ENCODE results near the gene ZEB1.

Gene ZEB1

GRCh38 chr10:31296754-31297153 is 22.3 kb upstream of the ZEB1 start:
- Histone ChIP-seq H3K4me3 (IDR thresholded peaks at IDR 0.05; ENCODE audit: insufficient read depth, low read depth, low read length) (no peak overlapping the region), H3K9ac (no peak overlapping the region), H3K79me2 (ENCODE audit: insufficient read depth, low read depth) (no peaks in the 10 kb centered on the region), H3K36me3 (ENCODE audit: insufficient read depth) (no peaks in the 10 kb centered on the region), H3K27ac (no peak overlapping the region), H3K4me2 (no peak overlapping the region), H4K20me1 (ENCODE audit: insufficient read depth) (no peaks in the 10 kb centered on the region), H2AFZ (ENCODE audit: low read depth) (no peak overlapping the region), H3K27me3 (ENCODE audit: insufficient read depth, low read depth) (no peaks in the 10 kb centered on the region), H3K4me1 (ENCODE audit: low read depth, poor library complexity, severe bottlenecking) (peaks cover 14% of the 10 kb centered on the region)
- no peak for TF ChIP-seq CTCF (conservative IDR thresholded peaks at IDR 0.05; ENCODE audit: low read depth, low read length)

GRCh38 chr10:31299119-31299518 is 19.9 kb upstream of the ZEB1 start:
- Histone ChIP-seq H3K27me3 (ENCODE audit: insufficient read depth, low read depth) (no peaks in the 10 kb centered on the region), H2AFZ (ENCODE audit: low read depth) (peak overlapping the region; percentile 45; the same call in 1 of the 2 replicates), H3K79me2 (ENCODE audit: insufficient read depth, low read depth) (no peaks in the 10 kb centered on the region), H3K9ac (peak overlapping the region; percentile 38; the same call in 1 of the 2 replicates), H3K4me3 (IDR thresholded peaks at IDR 0.05; ENCODE audit: insufficient read depth, low read depth, low read length) (no peak overlapping the region), H3K4me2 (peak overlapping the region; percentile 44), H4K20me1 (ENCODE audit: insufficient read depth) (no peaks in the 10 kb centered on the region), H3K36me3 (ENCODE audit: insufficient read depth) (no peaks in the 10 kb centered on the region), H3K4me1 (ENCODE audit: low read depth, poor library complexity, severe bottlenecking) (peaks cover 14% of the 10 kb centered on the region), H3K27ac (peak overlapping the region; percentile 26; the same call in 1 of the 2 replicates)
- no peak for TF ChIP-seq CTCF (conservative IDR thresholded peaks at IDR 0.05; ENCODE audit: low read depth, low read length)

DNA sequence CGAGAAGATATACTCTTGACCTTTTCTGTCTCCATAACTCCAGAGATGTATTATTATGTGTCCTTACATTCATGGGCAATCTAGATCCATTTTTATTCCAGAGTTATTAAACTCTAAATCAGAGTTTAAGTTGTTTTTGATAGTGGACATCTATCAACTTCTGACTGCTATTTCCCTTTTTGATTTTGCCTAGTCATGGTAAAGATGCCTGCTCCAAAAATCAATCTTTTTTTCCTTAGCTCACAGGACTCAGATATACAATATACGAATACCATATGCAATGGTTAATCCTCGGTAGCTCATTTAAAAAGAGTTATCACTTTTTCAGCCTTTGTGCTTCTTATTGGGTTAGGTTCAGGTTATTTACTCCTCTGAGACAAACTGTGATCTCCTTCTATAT is 15.8 kb upstream of the ZEB1 start:
- no peaks in the 10 kb centered on the region for H3K79me2 ChIP-seq (ENCODE audit: insufficient read depth, low read depth)
- no peak overlapping the region for H3K4me2 ChIP-seq
- peaks cover 21% of the 10 kb centered on the region for H3K4me1 ChIP-seq (ENCODE audit: low read depth, poor library complexity, severe bottlenecking)
- H3K27ac ChIP-seq = no peak overlapping the region
- H2AFZ ChIP-seq (ENCODE audit: low read depth) = no peak overlapping the region
- TF ChIP-seq CTCF (conservative IDR thresholded peaks at IDR 0.05; ENCODE audit: low read depth, low read length) = no peak
- no peaks in the 10 kb centered on the region for H3K27me3 ChIP-seq (ENCODE audit: insufficient read depth, low read depth)
- H4K20me1 ChIP-seq (ENCODE audit: insufficient read depth) = no peaks in the 10 kb centered on the region
- H3K36me3 ChIP-seq (ENCODE audit: insufficient read depth) = no peaks in the 10 kb centered on the region
- H3K9ac ChIP-seq = no peak overlapping the region
- H3K4me3 ChIP-seq (IDR thresholded peaks at IDR 0.05; ENCODE audit: insufficient read depth, low read depth, low read length) = no peak overlapping the region

- H3K9ac ChIP-seq = no peak overlapping the region
- no peaks in the 10 kb centered on the region for H3K36me3 ChIP-seq (ENCODE audit: insufficient read depth)
- no peak for TF ChIP-seq CTCF (conservative IDR thresholded peaks at IDR 0.05; ENCODE audit: low read depth, low read length)
- H3K4me2 ChIP-seq = no peak overlapping the region
- H2AFZ ChIP-seq (ENCODE audit: low read depth) = no peak overlapping the region
- no peak overlapping the region for H3K4me3 ChIP-seq (IDR thresholded peaks at IDR 0.05; ENCODE audit: insufficient read depth, low read depth, low read length)
- H3K27me3 ChIP-seq (ENCODE audit: insufficient read depth, low read depth) = no peaks in the 10 kb centered on the region
- no peak overlapping the region for H3K27ac ChIP-seq
- H3K79me2 ChIP-seq (ENCODE audit: insufficient read depth, low read depth) = no peaks in the 10 kb centered on the region
- H3K4me1 ChIP-seq (ENCODE audit: low read depth, poor library complexity, severe bottlenecking) = peaks cover 12% of the 10 kb centered on the region
- no peaks in the 10 kb centered on the region for H4K20me1 ChIP-seq (ENCODE audit: insufficient read depth)
Observed at GRCh38 chr10:31304291-31304970, 14.6 kb upstream of the ZEB1 start.
